GM19324 (cell line): ENCODE data around the gene FAM163A.

Experiments
- ATAC-seq: cut with Tn5 transposase; IDR thresholded peaks from one replicate; pipeline ENCODE4 v1.9.1; 2021; ENCODE audit warnings: mild to moderate bottlenecking, moderate library complexity; ENCODE audit not compliant: unreplicated experiment, low FRiP score

The FAM163A gene

DNA sequence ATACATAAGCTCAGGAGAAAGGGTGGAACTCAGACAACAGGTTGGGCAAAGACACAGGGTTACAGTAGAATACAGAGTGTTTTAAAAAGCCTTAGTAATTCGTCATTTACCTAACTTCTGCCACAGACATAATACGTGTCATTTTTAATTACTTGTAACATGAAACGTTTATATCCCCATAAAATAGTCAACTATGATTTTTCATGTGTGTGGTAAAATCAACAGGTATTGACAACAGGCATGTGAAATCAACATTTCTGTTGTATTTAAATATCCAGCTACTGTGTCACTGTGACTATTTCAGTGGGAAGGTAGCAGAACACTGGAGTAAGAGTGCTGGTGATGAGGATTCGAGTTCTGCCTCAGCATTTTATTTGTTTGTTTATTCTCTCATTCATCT is 5.7 kb downstream of the FAM163A start:
- ATAC-seq = no peak

GRCh38 chr1:179750630-179751029 is 7.5 kb downstream of the FAM163A start:
- ATAC-seq = no peak

- ATAC-seq = no peak
Observed at GRCh38 chr1:179753061-179753460, 10.0 kb downstream of the FAM163A start.

- no peak for ATAC-seq
Observed at GRCh38 chr1:179754041-179754624, 11.0 kb downstream of the FAM163A start.

- ATAC-seq = no peak
Observed at GRCh38 chr1:179757933-179758332, 14.8 kb downstream of the FAM163A start.

DNA sequence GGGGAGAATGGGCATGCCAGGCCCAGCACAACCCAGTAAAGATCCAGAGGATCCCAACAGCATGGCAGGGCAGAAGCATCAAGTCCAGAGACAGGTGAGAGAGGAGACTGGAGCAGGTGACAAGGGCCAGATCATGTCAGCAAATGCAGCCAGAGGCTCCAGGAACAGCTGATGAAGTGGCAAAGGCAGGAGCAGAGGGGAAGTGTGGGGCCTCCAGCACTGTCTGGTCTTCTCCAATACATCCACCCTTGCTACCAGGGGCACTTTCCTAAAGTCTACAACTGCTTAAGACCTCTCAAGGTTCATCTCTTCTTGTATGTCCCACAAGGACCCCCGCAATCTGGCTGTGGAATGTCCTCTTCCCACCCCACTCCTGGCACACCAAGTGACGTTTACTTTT is 17.4 kb downstream of the FAM163A start:
- ATAC-seq = no peak

DNA sequence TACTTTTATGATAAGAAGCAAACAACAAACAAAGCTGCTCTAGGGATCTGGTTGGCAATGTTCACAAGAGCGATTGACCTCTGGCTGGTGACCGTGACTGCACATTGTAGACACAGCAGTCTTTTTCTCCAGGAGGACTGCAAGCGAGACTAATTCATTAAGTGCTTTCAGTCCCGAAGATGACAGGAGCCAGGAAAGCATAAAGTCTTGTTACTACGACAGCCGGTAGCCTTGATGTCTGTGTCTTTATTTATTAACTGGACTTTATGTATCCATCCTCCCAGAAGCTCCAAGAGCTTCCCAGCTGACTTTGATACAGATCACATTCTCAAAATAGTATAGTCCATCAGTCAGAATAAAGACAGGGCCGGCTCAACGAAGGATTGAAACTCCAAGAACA is 18.2 kb downstream of the FAM163A start:
- no peak for ATAC-seq

GRCh38 chr1:179761846-179762640 is 19.0 kb downstream of the FAM163A start:
- no peak for ATAC-seq

- ATAC-seq = no peak
Observed at GRCh38 chr1:179767177-179767581, 24.1 kb downstream of the FAM163A start.

DNA sequence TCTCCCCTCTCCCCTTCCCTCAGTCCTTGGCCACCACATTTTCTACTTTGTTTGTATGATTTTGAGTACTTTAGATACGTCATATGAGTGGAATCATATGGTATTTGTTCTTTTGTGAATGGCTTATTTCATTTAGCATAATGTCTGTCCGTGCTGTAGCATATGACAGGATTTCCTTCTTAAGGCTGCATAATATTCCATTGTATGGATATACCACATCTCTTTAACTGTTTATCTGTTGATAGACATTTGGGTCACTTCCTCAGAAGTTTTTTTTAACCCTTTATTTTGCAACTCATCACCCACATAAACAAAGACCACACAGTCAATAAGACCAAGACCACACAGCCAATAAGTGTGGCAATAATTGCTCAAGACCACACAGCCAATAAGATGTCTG is 24.9 kb downstream of the FAM163A start:
- ATAC-seq = no peak

DNA sequence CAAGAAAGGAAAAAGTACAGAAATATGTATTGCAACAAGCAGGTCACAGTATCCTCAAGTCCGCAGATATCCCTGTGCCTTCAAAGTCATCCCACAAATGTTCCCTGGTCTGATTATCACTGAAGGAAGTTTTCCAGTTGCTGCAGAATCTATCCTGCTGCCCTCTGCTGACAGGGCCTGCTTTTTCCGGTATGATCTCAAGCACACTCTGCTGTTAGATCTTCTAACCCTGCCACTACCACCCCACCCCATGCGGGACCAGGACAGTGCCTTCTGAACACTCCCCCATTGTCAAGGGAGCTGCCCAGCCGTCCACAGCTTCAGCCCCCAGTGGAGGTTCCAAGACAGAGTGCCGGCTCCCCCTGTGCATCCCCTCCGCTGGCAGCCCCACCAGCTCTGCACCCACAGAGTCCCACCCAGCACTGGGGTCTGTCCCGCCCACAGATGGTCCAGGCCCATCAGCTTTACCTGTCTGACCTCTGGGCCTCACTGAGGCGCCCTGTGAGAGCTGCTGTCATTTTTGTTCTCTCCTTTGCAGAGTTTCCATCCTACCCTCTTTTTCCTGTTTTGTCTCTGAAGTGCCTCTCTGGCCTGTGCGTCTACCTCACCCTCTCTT is 27.9 kb downstream of the FAM163A start:
- no peak for ATAC-seq

- no peak for ATAC-seq
Observed at GRCh38 chr1:179773264-179773663, 30.2 kb downstream of the FAM163A start.

- no peak for ATAC-seq
Observed at GRCh38 chr1:179774000-179774399, 30.9 kb downstream of the FAM163A start.

- ATAC-seq = no peak
Observed at GRCh38 chr1:179774566-179774965, 31.5 kb downstream of the FAM163A start.

DNA sequence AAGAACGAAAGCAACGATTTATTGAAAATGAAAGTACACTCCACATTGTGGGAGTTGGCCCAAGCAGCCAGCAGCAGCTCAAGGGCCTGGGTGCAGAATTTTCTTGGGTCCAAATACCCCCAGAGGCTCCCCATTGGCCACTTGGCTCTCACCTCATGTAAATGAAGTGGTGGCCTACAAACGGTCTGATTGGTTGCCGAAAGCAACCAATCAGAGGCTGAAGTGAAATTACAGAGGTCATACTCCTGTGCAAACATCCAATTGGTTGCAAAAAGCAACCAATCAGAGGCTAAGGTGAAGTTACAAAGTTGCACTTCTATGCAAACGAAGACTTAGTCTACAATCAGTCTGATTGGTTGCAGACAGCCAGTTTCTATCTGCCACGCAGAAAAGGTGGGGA is 31.9 kb downstream of the FAM163A start:
- no peak for ATAC-seq

DNA sequence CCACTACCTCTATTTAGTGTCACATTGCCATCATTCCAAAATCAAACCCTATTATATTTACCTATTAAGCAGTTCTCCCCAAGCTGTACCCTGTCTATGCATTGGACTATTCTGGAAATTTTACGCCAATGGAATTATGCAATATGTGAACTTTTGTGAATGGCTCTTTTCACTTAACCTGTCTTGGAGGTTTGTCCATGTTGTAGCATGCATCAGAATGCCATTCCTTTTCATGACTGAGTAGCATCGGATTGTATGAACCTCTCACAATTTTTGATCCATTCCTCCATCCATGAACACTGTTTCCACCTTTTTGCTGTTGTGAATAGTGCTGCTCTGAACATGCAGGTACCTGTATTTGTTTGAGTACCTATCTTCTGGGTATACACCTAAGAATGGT is 33.7 kb downstream of the FAM163A start:
- ATAC-seq = no peak

- no peak for ATAC-seq
Observed at GRCh38 chr1:179777731-179778130, 34.6 kb downstream of the FAM163A start.

DNA sequence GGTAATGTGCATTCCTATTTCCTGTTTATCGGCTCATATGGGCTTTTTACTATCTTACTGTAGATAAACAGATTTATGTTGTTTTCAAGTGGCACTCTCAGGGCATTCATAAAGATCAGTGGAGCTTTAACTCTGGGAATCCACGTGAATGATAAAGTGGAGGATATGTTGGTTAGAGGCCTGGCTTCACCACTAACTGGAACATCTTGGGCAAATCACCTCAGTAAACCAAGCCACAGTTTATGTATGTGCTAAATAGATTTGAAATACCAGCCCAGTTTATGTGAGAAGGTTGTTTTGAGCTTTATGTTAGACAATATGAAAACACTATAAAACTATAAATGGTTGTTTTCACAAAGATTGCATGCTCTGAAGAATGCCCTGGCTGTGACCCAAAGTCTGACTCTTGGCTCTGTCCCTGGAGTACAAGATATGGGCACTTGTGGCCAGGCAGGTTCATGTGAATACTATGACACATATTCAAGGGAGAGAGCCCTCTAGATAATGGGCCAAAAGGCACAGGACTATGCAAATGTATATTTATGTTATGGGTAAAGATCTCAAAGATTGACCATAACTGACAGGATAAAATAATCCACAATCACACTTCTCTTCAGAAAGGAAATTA is 36.7 kb downstream of the FAM163A start:
- no peak for ATAC-seq

GRCh38 chr1:179781962-179782361 is 38.9 kb downstream of the FAM163A start:
- no peak for ATAC-seq

DNA sequence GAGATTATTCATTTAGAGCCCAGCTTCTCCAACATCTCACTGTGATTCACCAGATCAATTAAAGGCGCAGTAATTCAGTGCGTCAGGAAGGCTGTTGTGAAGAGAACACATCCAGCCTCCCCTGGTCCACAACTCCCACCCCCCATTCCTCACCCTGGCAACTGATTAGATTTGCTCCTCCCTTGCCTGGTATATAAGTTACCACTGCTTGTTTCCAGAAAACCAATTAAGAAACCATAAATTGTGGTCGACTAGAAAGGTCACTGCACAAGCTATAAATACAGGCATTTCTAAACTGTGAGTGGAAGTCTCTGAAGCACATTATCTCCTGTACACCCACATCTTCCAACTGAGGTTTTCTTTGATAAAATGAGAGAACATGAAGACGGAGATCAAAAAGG is 41.9 kb downstream of the FAM163A start:
- no peak for ATAC-seq

- ATAC-seq = no peak
Observed at GRCh38 chr1:179785728-179786127, 42.6 kb downstream of the FAM163A start.
